PFSK-1 (cell line): ENCODE results near the gene MELK.

Experiments
- POLR2AphosphoS5 ChIP-seq: IDR thresholded peaks from 2 replicates; pipeline ENCODE4 v1.6.1; 2012; ENCODE audit warnings: low read depth, mild to moderate bottlenecking, control low read depth, low read length, moderate library complexity
- REST ChIP-seq, 2 experiments: IDR thresholded peaks; 2 replicates each; pipeline versions ENCODE4 v1.6.1 to v1.8.0; 2011 to 2012; ENCODE audit warnings: low read depth in 2 of 2, low read length in 2 of 2, control low read depth in 1 of 2, inconsistent platforms in 1 of 2, mild to moderate bottlenecking in 1 of 2, moderate library complexity in 1 of 2; ENCODE audit not compliant: insufficient read depth in 1 of 2
- SIN3A ChIP-seq: IDR thresholded peaks from 2 replicates; pipeline ENCODE4 v1.6.1; 2012; ENCODE audit warnings: mild to moderate bottlenecking, low read length, moderate library complexity, borderline replicate concordance; ENCODE audit not compliant: insufficient read depth
- TAF1 ChIP-seq: IDR thresholded peaks from 2 replicates; pipeline ENCODE4 v1.6.1; 2012; ENCODE audit warnings: low read length, control low read depth, borderline replicate concordance; ENCODE audit not compliant: insufficient read depth

GRCh38 chr9:36572515-36573418 lies at the start of gene MELK:
- TF ChIP-seq POLR2AphosphoS5 (peak; percentile 93), TAF1 (no peak), REST (IDR thresholded peaks at IDR 0.05; ENCODE audit: insufficient read depth in 1 of 2, low read depth in 2 of 2, low read length in 2 of 2) (no peak), SIN3A (0 out of 2 replicates have a peak, but pooled peaks have one; percentile 13)
